H1 (cell line): ENCODE data around the gene TOP2B. TPM values are rescaled to one million over a fixed set of nuclear protein-coding genes. Genes with fewer than 3 reads are reported as not detected.

Source experiments
- CTCF ChIA-PET: fragments of 300-600 bp; sonication (Branson Sonifier 250); formaldehyde crosslinking; loops from one replicate; lab custom pipeline; 2021; ENCODE audit not compliant: partially characterized antibody; lab: Charles Lee
- POLR2A ChIA-PET: fragments of 300-600 bp; sonication (Branson Sonifier 250); formaldehyde crosslinking; loops from one replicate; lab custom pipeline; 2021; ENCODE audit warnings: inconsistent platforms; ENCODE audit not compliant: partially characterized antibody; lab: Charles Lee
- DNase-seq, 2 experiments: peaks; one replicate each; pipeline versions ENCODE4 v3.0.0 to v3.0.0-alpha.2; 2010 to 2022; ENCODE audit warnings: low spot score in 2 of 2, low read depth in 1 of 2, mixed read lengths in 1 of 2
- FAIRE-seq: peaks from 2 replicates; lab custom pipeline; 2011; peaks lifted over from hg19 to GRCh38; lab: Jason Lieb, UNC
- H2AFZ ChIP-seq: 2 replicates; pipeline ENCODE4 v1.8.1; 2012; ENCODE audit warnings: low read length, inconsistent platforms
- H2AK5ac ChIP-seq: 2 replicates; pipeline ENCODE4 v1.6.1; 2013; ENCODE audit warnings: low read depth, low read length
- H2BK120ac ChIP-seq: replicated peaks from 2 replicates; pipeline ENCODE3; 2013; ENCODE audit warnings: low read depth, low read length, inconsistent platforms
- H2BK12ac ChIP-seq: 2 replicates; pipeline ENCODE4 v1.6.1; 2013; ENCODE audit warnings: low read depth, low read length
- H2BK15ac ChIP-seq: 2 replicates; pipeline ENCODE4 v1.6.1; 2013; ENCODE audit warnings: low read length
- H2BK20ac ChIP-seq: 2 replicates; pipeline ENCODE4 v1.6.1; 2013; ENCODE audit warnings: low read length
- H2BK5ac ChIP-seq: 2 replicates; pipeline ENCODE4 v1.6.1; 2013; ENCODE audit warnings: low read depth, low read length
- H3K14ac ChIP-seq: 2 replicates; pipeline ENCODE4 v1.6.1; 2013; ENCODE audit warnings: inconsistent platforms; ENCODE audit not compliant: insufficient read length
- H3K18ac ChIP-seq: 2 replicates; pipeline ENCODE4 v1.6.1; 2013; ENCODE audit warnings: low read length; ENCODE audit errors: extremely low read depth
- H3K23ac ChIP-seq: 2 replicates; pipeline ENCODE4 v1.6.1; 2013; ENCODE audit warnings: inconsistent platforms; ENCODE audit not compliant: insufficient read length
- H3K23me2 ChIP-seq: 2 replicates; pipeline ENCODE4 v1.6.1; 2013; ENCODE audit warnings: low read depth, low read length
- H3K27ac ChIP-seq: 2 replicates; pipeline ENCODE4 v1.6.1; 2011; ENCODE audit warnings: low read depth, low read length, inconsistent platforms
- H3K27me3 ChIP-seq, 4 experiments: replicated peaks in 1 of 4; 1 replicate in 1 of 4; 2 replicates in 3 of 4; pipeline versions ENCODE4 v1.6.1 to v1.8.1; 2011 to 2013; ENCODE audit warnings: low read length in 3 of 4, mild to moderate bottlenecking in 3 of 4, inconsistent platforms in 2 of 4, mixed read lengths in 2 of 4, moderate library complexity in 1 of 4; ENCODE audit not compliant: control insufficient read depth in 3 of 4, insufficient read depth in 3 of 4; ENCODE audit errors: extremely low read depth in 1 of 4
- H3K36me3 ChIP-seq, 4 experiments: 2 replicates each; pipeline versions ENCODE4 v1.6.1 to v1.8.1; 2011 to 2013; ENCODE audit warnings: mild to moderate bottlenecking in 4 of 4, low read length in 3 of 4, moderate library complexity in 2 of 4, control low read depth in 1 of 4, inconsistent platforms in 1 of 4; ENCODE audit not compliant: insufficient read depth in 4 of 4, control insufficient read depth in 2 of 4
- H3K4ac ChIP-seq: replicated peaks from 2 replicates; pipeline ENCODE3; 2013; ENCODE audit warnings: low read length, low read depth, mixed read lengths, inconsistent platforms; ENCODE audit not compliant: insufficient read length
- H3K4me1 ChIP-seq, 4 experiments: replicated peaks in 1 of 4; 1 replicate in 1 of 4; 2 replicates in 3 of 4; pipeline versions ENCODE4 v1.6.1 to v1.8.1; 2011 to 2013; ENCODE audit warnings: low read length in 3 of 4, inconsistent platforms in 2 of 4, mixed read lengths in 1 of 4; ENCODE audit not compliant: insufficient read depth in 4 of 4, control insufficient read depth in 3 of 4
- H3K4me2 ChIP-seq, 2 experiments: 2 replicates each; pipeline versions ENCODE4 v1.6.1 to v1.8.1; 2011 to 2013; ENCODE audit warnings: low read depth in 2 of 2, low read length in 2 of 2, control low read depth in 1 of 2, inconsistent platforms in 1 of 2, mild to moderate bottlenecking in 1 of 2; ENCODE audit not compliant: insufficient read depth in 1 of 2
- H3K4me3 ChIP-seq, 4 experiments: fragments of 200-600, 300-600 bp in 1 of 4; sonication (generic), shearing (Covaris generic), sonication (Bioruptor Twin) in 1 of 4; 2 replicates each; pipeline versions ENCODE4 v1.5.1 to v1.8.1; 2011 to 2016; ENCODE audit warnings: low read length in 4 of 4, low read depth in 3 of 4, control low read depth in 2 of 4, inconsistent platforms in 2 of 4, mild to moderate bottlenecking in 2 of 4, mixed read lengths in 1 of 4, moderate library complexity in 1 of 4; ENCODE audit not compliant: insufficient read depth in 2 of 4; ENCODE audit errors: extremely low read depth in 1 of 4
- H3K56ac ChIP-seq: replicated peaks from 2 replicates; pipeline ENCODE3; 2013; ENCODE audit warnings: low read depth, mild to moderate bottlenecking, mixed read lengths, low read length, inconsistent platforms; ENCODE audit not compliant: insufficient read length
- H3K79me1 ChIP-seq: 2 replicates; pipeline ENCODE4 v1.6.1; 2013; ENCODE audit warnings: low read depth, low read length, control low read depth
- H3K79me2 ChIP-seq, 2 experiments: 2 replicates each; pipeline versions ENCODE4 v1.6.1 to v1.8.1; 2012 to 2013; ENCODE audit warnings: low read length in 2 of 2, mild to moderate bottlenecking in 2 of 2, inconsistent platforms in 1 of 2; ENCODE audit not compliant: insufficient read depth in 2 of 2, control insufficient read depth in 1 of 2
- H3K9ac ChIP-seq, 4 experiments: replicated peaks in 1 of 4; 1 replicate in 1 of 4; 2 replicates in 3 of 4; pipeline versions ENCODE4 v1.6.1 to v1.8.1; 2011 to 2013; ENCODE audit warnings: low read depth in 3 of 4, low read length in 3 of 4, control low read depth in 2 of 4, mild to moderate bottlenecking in 2 of 4, moderate library complexity in 2 of 4, inconsistent platforms in 1 of 4; ENCODE audit errors: extremely low read depth in 1 of 4
- H3K9me3 ChIP-seq, 2 experiments: 2 replicates each; pipeline versions ENCODE4 v1.6.1 to v1.8.1; 2012 to 2013; ENCODE audit warnings: mild to moderate bottlenecking in 2 of 2, moderate library complexity in 2 of 2, control low read depth in 1 of 2, inconsistent platforms in 1 of 2, low read depth in 1 of 2, low read length in 1 of 2, mixed read lengths in 1 of 2; ENCODE audit not compliant: insufficient read depth in 2 of 2
- H4K20me1 ChIP-seq, 2 experiments: replicated peaks in 1 of 2; 2 replicates each; pipeline versions ENCODE3 to v1.8.1; 2011 to 2013; ENCODE audit warnings: inconsistent platforms in 2 of 2, low read length in 2 of 2, mild to moderate bottlenecking in 1 of 2; ENCODE audit not compliant: insufficient read depth in 2 of 2, control insufficient read depth in 1 of 2
- H4K5ac ChIP-seq: 2 replicates; pipeline ENCODE4 v1.6.1; 2013; ENCODE audit warnings: low read length, low read depth, mixed read lengths, inconsistent platforms; ENCODE audit not compliant: insufficient read length
- H4K8ac ChIP-seq: 2 replicates; pipeline ENCODE4 v1.8.0; 2013; ENCODE audit warnings: mild to moderate bottlenecking, moderate library complexity, low read length, inconsistent platforms; ENCODE audit not compliant: insufficient read depth; ENCODE audit errors: extremely low read depth
- H4K91ac ChIP-seq: replicated peaks from 2 replicates; pipeline ENCODE3; 2013; ENCODE audit warnings: low read length, mixed read lengths, inconsistent platforms; ENCODE audit not compliant: insufficient read length
- SP1 ChIP-seq: IDR thresholded peaks from 2 replicates; pipeline ENCODE4 v1.6.1; 2011; ENCODE audit warnings: low read depth, low read length
- WGBS, 2 experiments: shearing (Covaris generic) in 1 of 2; methylation state at CpG; one replicate each; pipeline versions ENCODE4 v1.1.6 to v1.1.7; 2013 to 2015; ENCODE audit warnings: low lambda C conversion rate in 2 of 2, mixed read lengths in 2 of 2, inconsistent platforms in 1 of 2, low coverage in 1 of 2, missing lambda C conversion rate in 1 of 2; ENCODE audit not compliant: insufficient replicate concordance in 2 of 2, insufficient coverage in 1 of 2, insufficient read length in 1 of 2; ENCODE audit errors: extremely low coverage in 1 of 2, missing lambda C conversion rate in 1 of 2; 5-methylcytosine and 5-hydroxymethylcytosine counted together
- polyA plus RNA-seq, 7 experiments: library from polyadenylated mRNA; depleted of rRNA in 3 of 7; stranded (reverse) in 5 of 7; unstranded in 2 of 7; fragments of >200 nt in 5 of 7; fragments of 200-250 nt in 2 of 7; gene quantifications; 1 replicate in 5 of 7; 2 replicates in 1 of 7; 4 replicates in 1 of 7; pipeline versions ENCODE4 v1.2.1 to v1.2.3, GENCODE V29; 2011 to 2013; ENCODE audit warnings: missing spikeins in 2 of 7, mixed read lengths in 2 of 7
- total RNA-seq: library from RNA; stranded (reverse); fragmentation: NEBNext Ultra II Directional; extraction: Animal tissue kit (Norgen Biotek cat#: 25700); gene quantifications from 2 replicates; pipeline ENCODE4 v1.2.1, GENCODE V29; 2021

Gene TOP2B
- total and polyA plus RNA-seq, 2 of the 8 experiments (the other 6 are each of a cell fraction or from before 2014, with no cell fraction given) = 34.9 to 206 TPM

DNA sequence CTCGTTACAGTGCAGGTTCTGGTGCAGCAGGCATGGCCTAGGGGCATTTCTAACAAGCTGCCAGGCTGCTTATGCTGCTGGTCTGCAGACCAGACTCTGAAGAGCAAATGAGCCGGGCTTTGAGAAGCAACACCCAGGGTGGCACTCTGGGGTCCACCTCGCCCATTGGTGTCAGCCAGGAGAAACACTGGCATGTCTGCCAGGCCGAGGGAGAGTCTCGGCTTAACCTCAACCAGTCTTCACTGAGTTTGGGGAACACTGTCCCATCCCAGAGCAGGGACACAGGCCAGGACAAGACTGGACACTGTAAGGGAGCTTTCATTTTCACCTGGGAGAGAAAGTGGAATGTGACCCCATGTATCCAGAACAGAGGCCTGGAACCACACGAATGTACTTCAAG, 93.4 kb downstream of the TOP2B start:
- Histone ChIP-seq H3K18ac (no peak overlapping the region), H2AFZ (no peak overlapping the region), H3K23me2 (no peaks in the 10 kb centered on the region; the same call in 1 of the 2 replicates), H3K23ac (no peak overlapping the region), H2BK20ac (no peak overlapping the region), H3K27ac (no peak overlapping the region), H3K4me1 (no peaks in the 10 kb centered on the region; a peak in 1 of 7 replicates), H4K20me1 (no peaks in the 10 kb centered on the region), H4K91ac (no peak overlapping the region), H3K79me1 (no peaks in the 10 kb centered on the region), H3K14ac (no peak overlapping the region), H4K8ac (no peak overlapping the region; the same call in 1 of the 2 replicates), H3K79me2 (no peaks in the 10 kb centered on the region), H3K4me3 (no peak overlapping the region), H2BK120ac (no peak overlapping the region), H2AK5ac (no peak overlapping the region), H2BK12ac (no peak overlapping the region), H3K9me3 (no peaks in the 10 kb centered on the region), H2BK5ac (no peak overlapping the region), H2BK15ac (no peak overlapping the region), H4K5ac (no peak overlapping the region), H3K56ac (no peak overlapping the region), H3K4ac (no peak overlapping the region), H3K27me3 (no peaks in the 10 kb centered on the region), H3K4me2 (no peak overlapping the region), H3K36me3 (no peaks in the 10 kb centered on the region), H3K9ac (no peak overlapping the region)
- no peak for FAIRE-seq
- DNase-seq = peak in 1 of 2 experiments; percentile 6
- TF ChIP-seq SP1 = no peak
- ChIA-PET POLR2A (interaction anchor here (0.6 kb wide), 1 partner anchor 481 kb away, joined by 3 read pairs; no protein-coding TSS in a partner anchor), CTCF (interaction anchor here (0.6 to 12.1 kb wide), 6 partner anchors 8 to 341 kb away, joined by 3 to 138 read pairs (median 3); no protein-coding TSS in a partner anchor)
- WGBS, 2 experiments = 93% methylated on average over 6 of the region's 6 CpGs; no CpG with 5 or more reads in 1 of the 2 experiments
